ENCODE measurements around the gene PLIN5.

DNA sequence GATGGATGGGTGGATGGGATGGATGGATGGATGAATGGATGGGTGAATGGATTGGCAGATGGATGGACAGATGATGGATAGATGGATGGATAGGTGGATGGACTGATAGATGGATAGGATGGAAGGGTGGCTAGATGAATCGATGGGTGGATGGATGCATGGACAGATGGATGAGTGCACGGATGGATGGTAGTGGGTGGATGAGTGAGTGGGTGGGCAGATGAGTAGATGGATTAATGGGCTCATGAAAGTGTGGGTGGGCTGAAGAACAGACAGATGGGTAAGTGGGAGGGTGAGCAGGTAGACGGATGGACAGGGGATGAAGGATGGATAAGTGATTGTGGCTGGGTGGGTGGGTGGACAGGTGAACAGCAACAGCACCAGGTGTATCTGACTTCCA, 18.8 kb upstream of the PLIN5 start:
- no peak for TF ChIP-seq POLR2A (IDR thresholded peaks at IDR 0.05; ENCODE audit: extremely low read depth, insufficient read length)
- no peak for TF ChIP-seq CTCF (IDR thresholded peaks at IDR 0.05; ENCODE audit: low read depth, low read length)
- TF ChIP-seq, protein P1, sequence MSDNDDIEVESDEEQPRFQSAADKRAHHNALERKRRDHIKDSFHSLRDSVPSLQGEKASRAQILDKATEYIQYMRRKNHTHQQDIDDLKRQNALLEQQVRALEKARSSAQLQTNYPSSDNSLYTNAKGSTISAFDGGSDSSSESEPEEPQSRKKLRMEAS (IDR thresholded peaks at IDR 0.05; ENCODE audit: low read depth, low read length): no peak
- TF ChIP-seq MYC (IDR thresholded peaks at IDR 0.05; ENCODE audit: low read depth, low read length): no peak
